CD4-positive, alpha-beta T cell treated with Interleukin-4 for 1 hour (primary cell): ENCODE data around the gene RASAL2.
"Not testable (repeated sequence)": the region's sequence is repeated elsewhere in the genome, so short reads cannot be mapped to it uniquely, and the experiment has no call there.

Experiments
- DNase-seq, 2 donors: peaks; one replicate each; pipeline ENCODE4 v3.0.0-alpha.2; 2020 to 2022

RASAL2 gene

DNA sequence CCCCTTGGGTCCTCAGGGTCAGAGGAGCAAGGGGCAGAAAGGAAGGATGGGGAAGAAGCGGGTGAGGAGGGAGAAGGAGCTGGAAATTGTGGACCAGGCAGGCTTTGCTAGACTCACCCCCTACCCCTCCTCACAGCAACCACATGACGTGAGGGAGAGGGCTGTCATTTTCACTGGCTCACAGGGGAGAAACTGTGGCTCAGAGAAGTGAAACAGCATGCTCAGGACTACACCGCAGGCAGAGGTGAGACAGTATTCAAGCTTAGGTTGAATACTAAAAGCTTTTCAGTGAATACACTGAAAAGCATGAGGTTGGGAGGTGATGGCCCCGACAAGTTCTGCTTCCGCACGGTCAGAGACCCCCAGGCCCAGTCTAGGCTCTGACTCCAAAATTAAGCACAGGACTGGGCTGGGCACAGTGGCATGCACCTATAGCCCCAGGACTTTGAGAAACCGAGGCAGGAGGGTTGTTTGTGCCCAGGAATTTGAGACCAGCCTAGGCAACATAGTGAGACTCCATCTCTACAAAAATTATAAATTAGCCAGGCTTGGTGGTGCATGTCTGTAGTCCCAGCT is 404.1 kb downstream of the RASAL2 start:
- DNase-seq, result no peak

DNA sequence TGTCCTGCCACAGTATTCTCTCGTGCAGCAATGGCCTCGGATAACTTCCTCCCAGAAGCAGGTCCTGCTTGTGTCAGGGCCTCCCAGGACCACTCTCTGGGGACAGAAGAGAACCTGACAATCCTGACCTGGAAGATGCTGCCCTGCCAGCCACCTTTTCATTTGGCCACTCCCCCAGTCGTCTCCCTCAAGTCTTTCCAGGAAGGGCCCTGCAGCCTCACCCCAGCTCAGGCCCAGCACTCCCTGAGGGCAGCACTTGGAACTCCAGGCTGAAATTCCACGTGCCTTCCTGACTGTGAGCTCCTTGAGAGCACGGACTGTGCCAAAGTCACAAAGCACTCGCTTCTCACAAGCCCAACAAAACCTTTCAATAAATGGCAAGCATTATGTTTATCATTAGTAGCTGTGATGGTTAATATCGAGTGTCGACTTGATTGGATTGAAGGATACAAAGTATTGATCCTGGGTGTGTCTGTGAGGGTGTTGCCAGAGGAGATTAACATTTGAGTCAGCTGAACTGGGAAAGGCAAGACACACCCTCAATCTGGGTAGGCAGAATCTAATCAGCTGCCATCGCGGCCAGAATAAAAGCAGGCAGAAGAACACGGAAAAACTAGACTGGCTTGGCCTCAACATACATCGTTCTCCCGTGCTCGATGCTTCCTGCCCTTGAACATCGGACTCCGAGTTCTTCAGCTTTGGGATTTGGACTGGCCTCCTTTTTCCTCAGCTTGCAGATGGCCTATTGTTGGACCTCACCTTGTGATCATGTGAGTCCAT is 405.2 kb downstream of the RASAL2 start:
- DNase-seq, result no peak

DNA sequence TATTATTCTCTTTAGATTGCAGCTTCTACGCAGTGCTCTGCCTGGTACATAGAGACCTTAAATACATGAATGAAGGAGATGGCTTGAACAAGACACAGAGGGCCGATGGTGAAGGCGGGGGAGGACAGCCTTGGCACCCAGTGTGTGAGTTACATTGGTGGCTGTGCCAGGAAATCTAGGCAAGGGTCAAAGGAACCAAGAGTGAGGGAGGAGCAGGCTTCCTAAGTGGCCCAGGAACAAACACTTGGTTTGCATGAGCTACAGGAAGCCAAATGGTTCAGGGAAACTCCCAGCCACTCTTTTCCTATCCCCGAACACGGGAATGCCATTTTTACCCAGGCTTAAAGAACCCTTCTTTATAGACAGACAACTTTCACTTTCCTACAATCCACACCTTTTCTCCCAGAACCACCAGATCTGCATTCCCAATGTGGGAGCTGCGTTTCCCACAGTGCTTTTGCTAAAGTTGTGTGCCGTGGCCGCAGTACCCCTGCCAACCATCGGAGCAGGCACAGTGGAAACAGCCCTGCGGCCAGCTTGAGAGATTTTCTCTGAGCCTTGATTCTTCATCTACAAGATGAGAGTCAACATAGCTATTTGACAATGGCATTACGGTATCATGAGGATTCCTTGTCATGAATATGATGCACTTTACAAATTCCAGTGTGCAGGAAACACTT is 406.3 kb downstream of the RASAL2 start:
- DNase-seq, result no peak

DNA sequence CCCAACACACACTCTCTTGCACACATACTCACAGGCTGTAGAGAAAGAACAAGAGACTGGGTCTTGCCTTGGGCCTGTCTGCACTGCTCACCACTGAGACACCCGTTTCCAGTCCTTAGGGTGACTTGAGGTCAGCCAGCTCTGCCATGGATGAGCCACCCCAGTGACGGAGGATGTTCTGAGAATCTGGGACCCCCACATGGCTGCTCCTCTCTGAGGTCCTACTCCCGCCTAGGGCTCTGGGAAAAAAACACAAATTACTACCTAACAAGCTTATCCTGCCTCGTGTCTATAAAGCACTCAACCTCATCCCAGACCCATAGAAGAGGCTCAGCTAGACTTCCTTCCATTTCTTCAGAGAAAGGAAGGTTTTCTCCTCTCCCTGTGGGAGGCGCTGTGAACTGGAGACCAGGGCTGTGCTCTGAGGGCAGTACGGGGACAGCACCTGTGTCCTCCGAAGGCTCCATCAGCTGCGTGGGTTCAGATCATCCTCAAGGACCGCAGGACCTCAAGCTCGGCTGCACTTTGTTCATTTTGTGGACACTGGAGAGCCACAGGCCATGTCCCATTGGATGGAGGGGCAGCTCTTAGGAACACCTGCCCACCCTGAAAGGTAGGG is 407.1 kb downstream of the RASAL2 start:
- DNase-seq, result no peak

GRCh38 chr1:178501705-178502329 is 407.9 kb downstream of the RASAL2 start:
- peak; percentile 25 to 51 for DNase-seq

GRCh38 chr1:178502330-178502714 is 408.4 kb downstream of the RASAL2 start:
- DNase-seq, result no peak

DNA sequence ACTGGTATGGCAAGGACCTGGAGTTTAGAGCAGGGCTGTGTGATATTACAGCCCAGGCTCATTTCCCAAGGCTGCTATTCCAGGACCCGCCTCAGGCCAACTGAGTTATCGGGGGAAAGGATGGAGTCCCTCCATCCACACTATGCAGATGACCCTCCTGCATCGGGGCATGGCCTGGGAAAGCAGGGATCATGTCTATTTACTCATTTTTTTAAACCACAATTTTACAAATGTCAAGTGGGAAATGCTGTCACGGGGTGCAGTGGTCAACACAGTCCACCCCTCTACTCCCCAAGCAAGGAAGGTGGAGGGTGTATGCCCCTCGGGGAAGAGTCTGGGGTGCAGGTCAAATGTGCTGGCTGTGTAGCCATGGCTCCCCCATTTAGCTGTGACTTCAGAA is 409.0 kb downstream of the RASAL2 start:
- no peak for DNase-seq

GRCh38 chr1:178503316-178503715 is 409.4 kb downstream of the RASAL2 start:
- DNase-seq, result not testable (repeated sequence)

- no peak for DNase-seq
Observed at GRCh38 chr1:178503849-178504248, 409.9 kb downstream of the RASAL2 start.

GRCh38 chr1:178504286-178504685 is 410.4 kb downstream of the RASAL2 start:
- no peak for DNase-seq

- no peak for DNase-seq
Observed at GRCh38 chr1:178506177-178506576, 412.3 kb downstream of the RASAL2 start.

GRCh38 chr1:178506669-178507068 is 412.8 kb downstream of the RASAL2 start:
- no peak for DNase-seq

DNA sequence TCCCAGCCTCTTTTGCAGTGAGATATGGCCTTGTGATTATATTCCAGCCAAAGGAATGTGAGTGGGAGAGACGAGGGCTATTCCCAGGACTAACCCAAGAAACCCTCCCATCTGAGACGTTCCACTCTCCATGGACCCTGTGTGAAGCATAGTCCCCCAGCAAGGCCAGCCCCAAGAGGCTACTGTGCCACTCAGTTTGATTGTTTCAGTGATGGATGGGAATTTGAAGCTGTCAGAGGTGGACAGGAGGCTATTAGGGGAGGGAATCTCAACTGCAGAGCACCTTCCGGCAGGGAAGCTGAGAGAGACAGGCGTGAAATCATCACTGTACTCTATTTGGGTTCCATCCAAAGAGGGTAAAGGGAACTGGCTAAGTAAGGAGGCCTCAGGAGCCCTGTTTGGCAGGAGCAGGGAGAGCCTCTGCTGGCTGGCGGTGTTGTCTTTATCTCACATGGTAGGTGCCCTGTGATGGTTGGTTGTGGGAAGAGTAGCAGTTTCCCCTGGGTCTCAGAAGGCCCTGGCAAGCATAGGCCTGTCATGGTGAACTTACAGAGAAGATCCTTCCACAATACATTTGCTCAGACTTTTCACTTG is 415.6 kb downstream of the RASAL2 start:
- DNase-seq, result no peak

GRCh38 chr1:178510155-178510554 is 416.3 kb downstream of the RASAL2 start:
- DNase-seq, result no peak

DNA sequence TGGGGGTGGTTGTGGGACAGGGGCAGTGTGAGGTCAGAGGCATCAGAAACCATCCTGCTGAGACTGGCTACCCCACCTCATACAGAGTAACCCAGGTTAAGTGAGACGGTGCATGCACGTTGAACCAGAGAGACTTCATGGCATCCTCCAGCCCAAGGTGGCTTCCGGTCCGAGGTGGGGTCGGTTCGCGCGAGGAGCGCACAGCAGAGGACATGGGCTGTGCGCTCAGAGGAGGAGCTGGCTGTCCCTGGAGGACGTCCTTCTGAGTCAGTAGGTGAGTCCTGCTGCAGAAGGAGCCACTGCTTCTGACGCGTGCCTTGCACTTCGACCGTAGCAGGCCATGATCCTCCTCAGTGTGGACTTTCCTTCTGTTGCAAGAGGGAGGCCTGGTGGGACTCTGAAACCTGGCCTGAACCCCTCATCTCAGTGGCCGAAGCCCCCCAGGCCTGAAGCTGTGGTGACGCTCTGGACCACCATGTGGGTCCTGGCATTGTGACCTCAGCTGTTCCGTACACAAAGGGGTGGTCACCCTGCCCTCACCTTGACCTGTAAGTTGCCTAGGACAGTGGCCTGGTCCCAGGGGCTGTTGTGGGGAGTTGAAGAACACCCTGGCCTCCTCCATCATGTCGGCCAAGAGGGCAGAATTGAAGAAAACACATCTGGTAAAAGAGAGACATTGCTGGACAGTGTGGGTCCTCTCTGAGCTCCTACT is 418.8 kb downstream of the RASAL2 start, which contains the start of gene TEX35:
Gene TEX35, plus strand, starts transcription at position 544 of the 712 bp plus-strand sequence. Its CDS starts 80 bp downstream, at position 624.
- no peak for DNase-seq

- no peak for DNase-seq
Observed at GRCh38 chr1:178513278-178513983, 419.5 kb downstream of the RASAL2 start.

DNA sequence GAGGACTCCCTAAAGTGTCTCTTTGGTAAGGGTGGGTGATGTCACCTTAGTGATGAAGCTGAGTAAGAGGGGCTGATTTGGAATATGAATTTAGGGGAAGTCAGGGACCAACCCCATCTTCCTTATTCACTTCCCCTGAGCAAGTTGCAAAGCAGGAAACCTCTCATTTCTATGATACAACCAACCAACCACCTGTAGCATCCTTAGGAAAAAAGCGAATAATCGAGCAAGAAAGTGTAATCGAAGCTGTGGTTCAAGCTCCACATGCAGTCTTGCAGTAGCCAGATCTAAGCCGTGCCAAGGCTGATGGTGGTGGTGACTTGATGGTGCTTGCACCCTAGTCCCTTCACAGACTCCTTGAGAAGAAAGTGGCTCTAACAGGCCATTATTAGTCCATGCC is 422.2 kb downstream of the RASAL2 start:
- DNase-seq, result no peak

DNA sequence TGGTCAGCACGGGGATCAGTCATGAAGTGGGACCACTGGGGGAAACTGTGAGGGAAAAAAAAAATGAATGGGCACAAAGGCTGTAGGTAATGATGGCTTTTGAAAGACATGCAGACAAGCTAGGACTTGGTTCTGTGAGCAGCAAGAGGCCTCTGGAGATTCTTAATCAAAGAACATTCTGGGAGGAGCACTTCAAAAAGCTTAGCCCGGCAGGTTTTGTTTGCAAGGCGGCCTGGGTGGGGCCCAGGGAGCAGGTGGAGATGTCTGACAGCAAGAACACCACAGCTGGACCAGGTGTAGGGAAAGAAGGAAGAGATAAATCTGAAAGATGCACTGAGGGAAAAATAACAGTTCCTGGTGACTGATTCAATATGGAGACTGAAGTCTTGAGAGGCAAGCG is 425.0 kb downstream of the RASAL2 start:
- DNase-seq, result no peak

- DNase-seq, result no peak
Observed at GRCh38 chr1:178520803-178521202, 426.9 kb downstream of the RASAL2 start.

- no peak for DNase-seq
Observed at GRCh38 chr1:178521241-178521640, 427.3 kb downstream of the RASAL2 start.

DNA sequence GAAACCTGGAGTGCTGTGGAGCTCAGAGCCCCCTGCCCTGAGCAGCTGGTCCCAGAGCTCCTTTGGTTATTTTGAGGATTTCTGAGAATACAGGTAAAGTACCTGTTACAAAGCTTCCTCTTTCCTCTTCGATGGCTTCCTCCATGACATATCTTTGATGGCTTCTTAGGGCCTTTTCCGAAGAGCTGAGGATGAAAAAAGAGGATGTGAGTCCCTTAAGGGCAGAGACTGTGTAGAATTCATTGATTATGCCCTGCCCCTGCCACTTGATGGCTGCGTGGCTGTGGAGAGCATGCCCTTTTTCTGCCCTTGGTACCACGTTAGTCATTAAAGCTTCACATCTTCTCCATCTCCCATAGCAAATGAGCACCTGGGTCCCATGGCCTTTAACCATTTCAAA is 433.2 kb downstream of the RASAL2 start:
- DNase-seq, result no peak
